ENCODE data around the gene SCFD2. TPM values are rescaled to one million over a fixed set of nuclear protein-coding genes. Genes with fewer than 3 reads are reported as not detected.

Gene SCFD2
- total RNA-seq, 1 donor from 2014 or later, result 17.2 TPM

DNA sequence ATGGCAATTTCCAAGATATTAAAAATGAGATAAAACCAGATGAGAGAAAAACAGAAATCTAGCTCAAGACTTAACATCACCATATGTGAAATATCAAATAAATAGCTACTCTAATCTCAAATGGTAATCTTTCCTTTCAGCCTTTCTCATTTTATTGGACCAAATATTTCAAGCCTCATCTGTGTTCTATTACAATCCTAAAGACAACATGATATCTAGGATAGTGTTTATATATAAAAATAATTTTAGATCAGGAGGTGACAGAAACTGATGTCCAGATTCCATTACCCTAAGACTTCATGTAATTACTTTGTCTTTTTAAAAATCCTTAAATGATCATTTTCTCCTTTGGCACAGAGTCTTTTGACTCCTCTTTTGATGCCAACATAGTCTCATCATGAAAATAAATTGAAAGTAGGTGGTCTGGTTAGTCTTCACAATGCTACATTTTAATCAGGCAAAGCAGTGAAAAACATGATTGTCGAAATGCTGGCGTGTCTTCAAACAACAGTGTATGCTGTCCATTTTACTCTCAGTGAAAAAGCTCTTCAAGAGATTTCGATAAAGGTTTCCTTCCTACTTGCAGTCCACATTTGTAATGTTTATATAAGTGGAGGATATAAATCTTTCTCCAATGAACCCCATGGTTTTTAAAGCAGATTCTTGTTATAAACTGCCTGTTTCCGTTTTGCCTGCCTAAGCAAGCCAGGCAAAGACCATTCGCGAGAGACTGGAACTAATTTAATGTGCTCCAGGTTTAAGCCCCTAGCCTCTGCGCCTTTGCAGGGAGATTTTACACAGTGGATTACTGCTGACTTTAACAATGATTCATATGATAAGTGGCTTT lies 169.8 kb downstream of the SCFD2 start:
- DNase-seq, result no peak
- H3K9me3 Mint-ChIP-seq (ENCODE audit: unreplicated experiment), result no peaks in the 10 kb centered on the region
- no peaks in the 10 kb centered on the region for H3K27me3 Mint-ChIP-seq (ENCODE audit: unreplicated experiment)
- H3K4me3 Mint-ChIP-seq (ENCODE audit: unreplicated experiment), result no peak overlapping the region
- peaks cover 5% of the 10 kb centered on the region for H3K4me1 Mint-ChIP-seq (ENCODE audit: low read depth, unreplicated experiment)
- no peaks in the 10 kb centered on the region for H3K36me3 Mint-ChIP-seq (ENCODE audit: unreplicated experiment)
- H3K27ac Mint-ChIP-seq (ENCODE audit: unreplicated experiment), result no peak overlapping the region
- no peak for TF ChIP-seq CTCF (IDR thresholded peaks at IDR 0.05; ENCODE audit: partially characterized antibody, unreplicated experiment)

- Mint-ChIP-seq H3K27me3 (ENCODE audit: unreplicated experiment) (no peaks in the 10 kb centered on the region), H3K9me3 (ENCODE audit: unreplicated experiment) (no peaks in the 10 kb centered on the region), H3K4me3 (ENCODE audit: unreplicated experiment) (no peak overlapping the region), H3K36me3 (ENCODE audit: unreplicated experiment) (no peaks in the 10 kb centered on the region), H3K27ac (ENCODE audit: unreplicated experiment) (no peak overlapping the region), H3K4me1 (ENCODE audit: low read depth, unreplicated experiment) (peaks cover 5% of the 10 kb centered on the region)
- TF ChIP-seq CTCF (IDR thresholded peaks at IDR 0.05; ENCODE audit: partially characterized antibody, unreplicated experiment), result no peak
- no peak for DNase-seq
Observed at GRCh38 chr4:53194727-53195126, 171.1 kb downstream of the SCFD2 start.

- no peak overlapping the region for H3K27ac Mint-ChIP-seq (ENCODE audit: unreplicated experiment)
Observed at GRCh38 chr4:53193111-53193510, 172.8 kb downstream of the SCFD2 start.

DNA sequence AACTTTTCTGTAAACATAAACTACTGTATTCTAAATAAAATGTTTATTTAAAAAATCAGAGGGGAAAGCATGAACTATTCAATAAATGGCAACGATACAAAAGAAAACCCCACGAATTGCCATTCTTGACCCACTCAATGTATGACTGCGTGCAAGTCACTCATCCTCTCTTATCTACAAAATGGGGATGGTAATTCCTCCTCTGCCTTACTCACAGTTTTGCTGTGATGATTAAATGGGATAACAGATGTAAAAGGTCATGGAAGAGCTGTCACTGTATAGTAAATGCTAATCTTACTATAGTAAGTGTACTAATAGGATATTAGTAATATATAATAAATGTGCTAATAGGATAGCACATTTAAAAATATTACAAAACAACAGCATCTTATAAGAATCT lies 173.4 kb downstream of the SCFD2 start:
- Mint-ChIP-seq H3K4me3 (ENCODE audit: unreplicated experiment) (no peak overlapping the region), H3K27ac (ENCODE audit: unreplicated experiment) (no peak overlapping the region), H3K9me3 (ENCODE audit: unreplicated experiment) (no peaks in the 10 kb centered on the region), H3K4me1 (ENCODE audit: low read depth, unreplicated experiment) (peaks cover 3% of the 10 kb centered on the region), H3K27me3 (ENCODE audit: unreplicated experiment) (no peaks in the 10 kb centered on the region), H3K36me3 (ENCODE audit: unreplicated experiment) (no peaks in the 10 kb centered on the region)
- no peak for TF ChIP-seq CTCF (IDR thresholded peaks at IDR 0.05; ENCODE audit: partially characterized antibody, unreplicated experiment)
- no peak for DNase-seq

More at GRCh38 chr4:53193111-53193510, 172.8 kb downstream of the SCFD2 start:
- DNase-seq, result no peak
- H3K9me3 Mint-ChIP-seq (ENCODE audit: unreplicated experiment), result no peaks in the 10 kb centered on the region
- no peak for TF ChIP-seq CTCF (IDR thresholded peaks at IDR 0.05; ENCODE audit: partially characterized antibody, unreplicated experiment)
- no peaks in the 10 kb centered on the region for H3K27me3 Mint-ChIP-seq (ENCODE audit: unreplicated experiment)
- no peak overlapping the region for H3K4me3 Mint-ChIP-seq (ENCODE audit: unreplicated experiment)
- H3K36me3 Mint-ChIP-seq (ENCODE audit: unreplicated experiment), result no peaks in the 10 kb centered on the region
- peaks cover 3% of the 10 kb centered on the region for H3K4me1 Mint-ChIP-seq (ENCODE audit: low read depth, unreplicated experiment)

DNA sequence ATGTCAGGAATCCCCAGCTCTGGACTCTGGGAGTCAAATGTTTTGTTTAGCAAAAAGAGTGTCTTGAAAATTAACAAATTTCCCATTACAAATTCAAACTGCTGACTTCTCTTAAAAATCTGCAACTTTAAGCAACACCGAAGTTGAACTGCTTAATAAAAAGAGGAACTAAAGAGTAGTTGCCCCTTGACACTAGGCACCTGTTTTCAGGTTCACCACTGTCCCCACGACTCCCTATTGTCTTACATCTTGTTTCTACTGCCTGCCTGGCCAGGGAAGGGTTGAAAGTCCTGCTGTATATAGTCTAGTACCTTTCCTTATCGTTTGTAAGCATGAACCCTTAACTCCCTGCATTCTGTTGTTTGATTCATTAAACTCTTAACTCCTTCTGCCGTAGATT lies 173.9 kb downstream of the SCFD2 start:
- H3K27ac Mint-ChIP-seq (ENCODE audit: unreplicated experiment), result no peak overlapping the region
- no peak for TF ChIP-seq CTCF (IDR thresholded peaks at IDR 0.05; ENCODE audit: partially characterized antibody, unreplicated experiment)
- no peaks in the 10 kb centered on the region for H3K9me3 Mint-ChIP-seq (ENCODE audit: unreplicated experiment)
- no peaks in the 10 kb centered on the region for H3K27me3 Mint-ChIP-seq (ENCODE audit: unreplicated experiment)
- no peaks in the 10 kb centered on the region for H3K36me3 Mint-ChIP-seq (ENCODE audit: unreplicated experiment)
- DNase-seq, result no peak
- no peak overlapping the region for H3K4me3 Mint-ChIP-seq (ENCODE audit: unreplicated experiment)
- H3K4me1 Mint-ChIP-seq (ENCODE audit: low read depth, unreplicated experiment), result peaks cover 3% of the 10 kb centered on the region

Data from glutamatergic neuron (in vitro differentiated cells).